IMR-90 (cell line): ENCODE data around the gene MUC5AC.

ENCODE experiments used
- CTCF ChIP-seq: conservative IDR thresholded peaks from 2 replicates; pipeline ENCODE4 v1.5.1; 2012; ENCODE audit warnings: mild to moderate bottlenecking, low read depth, low read length, improper control_type of control experiment
- MAZ ChIP-seq: IDR thresholded peaks from 2 replicates; pipeline ENCODE4 v1.6.1; 2012; ENCODE audit warnings: low read depth, mild to moderate bottlenecking, low read length, improper control_type of control experiment, moderate library complexity, borderline replicate concordance
- POLR2A ChIP-seq: IDR thresholded peaks from 2 replicates; pipeline ENCODE4 v1.6.1; 2012; ENCODE audit warnings: mild to moderate bottlenecking, low read depth, low read length

- no peak for TF ChIP-seq CTCF
- TF ChIP-seq MAZ = no peak
- no peak for TF ChIP-seq POLR2A
These were observed 8.2 kb upstream of the MUC5AC start for GRCh38 chr11:1149545-1149944.
